ENCODE results near the gene MRPS11. TPM values are rescaled to one million over a fixed set of nuclear protein-coding genes. Genes with fewer than 3 reads are reported as not detected.

Gene MRPS11
- total RNA-seq, 1 donor from 2014 or later: 15.8 TPM

DNA sequence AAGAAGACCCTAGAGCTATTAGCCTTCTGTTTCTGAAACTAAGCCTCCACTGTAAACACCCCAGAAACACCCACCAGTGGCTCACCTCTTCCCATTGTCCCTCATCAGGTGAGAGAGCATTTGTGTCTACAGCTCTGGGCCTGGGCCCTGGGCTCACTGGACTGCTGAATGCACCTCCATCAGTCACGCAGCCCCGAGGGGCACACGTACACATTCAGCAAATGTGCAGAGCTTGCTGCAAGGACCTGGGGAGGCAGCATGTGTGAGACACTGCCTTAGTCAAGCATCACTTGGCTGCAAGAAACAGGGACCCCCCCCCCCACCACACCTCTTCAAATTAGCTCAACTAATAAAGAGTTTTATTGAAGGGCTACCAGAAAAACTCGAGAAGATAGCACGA, 29.3 kb upstream of the MRPS11 start:
- Mint-ChIP-seq H3K27me3 (ENCODE audit: insufficient read depth, low read depth) (peaks cover 8% of the 10 kb centered on the region), H3K4me3 (no peak overlapping the region), H3K4me1 (peaks cover 16% of the 10 kb centered on the region), H3K27ac (no peak overlapping the region), H3K36me3 (no peaks in the 10 kb centered on the region), H3K9me3 (peaks cover 3% of the 10 kb centered on the region)
- no peaks in the 10 kb centered on the region for H3K79me2 ChIP-seq (ENCODE audit: low read depth)
- H3K9ac ChIP-seq: no peak overlapping the region
- peaks cover 6% of the 10 kb centered on the region for H3K27me3 ChIP-seq
- H4K20me1 ChIP-seq (ENCODE audit: low read depth): no peaks in the 10 kb centered on the region
- peaks cover 9% of the 10 kb centered on the region for H3K4me1 ChIP-seq
- no peak overlapping the region for H3K27ac ChIP-seq
- H3F3A ChIP-seq (ENCODE audit: low read depth): no peaks in the 10 kb centered on the region
- H3K36me3 ChIP-seq: no peaks in the 10 kb centered on the region
- H2AFZ ChIP-seq (replicated peaks): no peak overlapping the region
- H3K9me3 ChIP-seq (ENCODE audit: low read depth): no peaks in the 10 kb centered on the region
- TF ChIP-seq, protein P1, sequence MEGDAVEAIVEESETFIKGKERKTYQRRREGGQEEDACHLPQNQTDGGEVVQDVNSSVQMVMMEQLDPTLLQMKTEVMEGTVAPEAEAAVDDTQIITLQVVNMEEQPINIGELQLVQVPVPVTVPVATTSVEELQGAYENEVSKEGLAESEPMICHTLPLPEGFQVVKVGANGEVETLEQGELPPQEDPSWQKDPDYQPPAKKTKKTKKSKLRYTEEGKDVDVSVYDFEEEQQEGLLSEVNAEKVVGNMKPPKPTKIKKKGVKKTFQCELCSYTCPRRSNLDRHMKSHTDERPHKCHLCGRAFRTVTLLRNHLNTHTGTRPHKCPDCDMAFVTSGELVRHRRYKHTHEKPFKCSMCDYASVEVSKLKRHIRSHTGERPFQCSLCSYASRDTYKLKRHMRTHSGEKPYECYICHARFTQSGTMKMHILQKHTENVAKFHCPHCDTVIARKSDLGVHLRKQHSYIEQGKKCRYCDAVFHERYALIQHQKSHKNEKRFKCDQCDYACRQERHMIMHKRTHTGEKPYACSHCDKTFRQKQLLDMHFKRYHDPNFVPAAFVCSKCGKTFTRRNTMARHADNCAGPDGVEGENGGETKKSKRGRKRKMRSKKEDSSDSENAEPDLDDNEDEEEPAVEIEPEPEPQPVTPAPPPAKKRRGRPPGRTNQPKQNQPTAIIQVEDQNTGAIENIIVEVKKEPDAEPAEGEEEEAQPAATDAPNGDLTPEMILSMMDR (IDR thresholded peaks at IDR 0.05): no peak
- TF ChIP-seq EZH2 (IDR thresholded peaks at IDR 0.05): no peak
- no peak overlapping the region for H3K4me3 ChIP-seq
- DNase-seq (ENCODE audit: low spot score): no peak
- H3K4me2 ChIP-seq: no peak overlapping the region

DNA sequence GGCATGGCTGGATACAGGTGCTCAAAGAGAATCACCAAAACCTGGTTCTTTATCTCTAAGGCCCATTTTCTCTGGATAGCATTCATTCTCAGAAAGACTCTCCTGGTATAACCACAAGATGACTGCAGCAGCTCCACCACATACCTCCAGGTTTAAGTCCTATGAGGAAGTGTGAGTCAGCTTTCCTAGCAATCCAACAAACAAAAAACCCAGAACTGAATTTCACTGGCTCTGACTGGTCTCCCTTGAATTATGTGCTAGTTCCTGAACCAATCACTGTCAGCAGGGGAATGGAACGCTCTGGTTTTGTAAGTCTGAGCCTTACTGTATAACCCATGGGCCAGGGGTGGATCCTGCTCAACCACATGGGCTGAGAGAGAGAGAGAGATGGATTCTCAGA, 27.5 kb upstream of the MRPS11 start:
- H4K20me1 ChIP-seq (ENCODE audit: low read depth): no peaks in the 10 kb centered on the region
- Mint-ChIP-seq H3K27me3 (ENCODE audit: insufficient read depth, low read depth) (peaks cover 8% of the 10 kb centered on the region), H3K27ac (no peak overlapping the region), H3K4me3 (no peak overlapping the region), H3K9me3 (peaks cover 5% of the 10 kb centered on the region), H3K4me1 (peaks cover 16% of the 10 kb centered on the region), H3K36me3 (no peaks in the 10 kb centered on the region)
- no peak overlapping the region for H3K9ac ChIP-seq
- H3K4me2 ChIP-seq: no peak overlapping the region
- no peaks in the 10 kb centered on the region for H3K79me2 ChIP-seq (ENCODE audit: low read depth)
- no peak for DNase-seq (ENCODE audit: low spot score)
- H3F3A ChIP-seq (ENCODE audit: low read depth): no peaks in the 10 kb centered on the region
- H3K27me3 ChIP-seq: peaks cover 6% of the 10 kb centered on the region
- H3K9me3 ChIP-seq (ENCODE audit: low read depth): peaks cover 14% of the 10 kb centered on the region
- no peak overlapping the region for H3K4me3 ChIP-seq
- H2AFZ ChIP-seq (replicated peaks): no peak overlapping the region
- H3K27ac ChIP-seq: no peak overlapping the region
- no peak for TF ChIP-seq EZH2 (IDR thresholded peaks at IDR 0.05)
- TF ChIP-seq EZH2phosphoT487 (IDR thresholded peaks at IDR 0.05): no peak
- peaks cover 9% of the 10 kb centered on the region for H3K4me1 ChIP-seq
- no peaks in the 10 kb centered on the region for H3K36me3 ChIP-seq

DNA sequence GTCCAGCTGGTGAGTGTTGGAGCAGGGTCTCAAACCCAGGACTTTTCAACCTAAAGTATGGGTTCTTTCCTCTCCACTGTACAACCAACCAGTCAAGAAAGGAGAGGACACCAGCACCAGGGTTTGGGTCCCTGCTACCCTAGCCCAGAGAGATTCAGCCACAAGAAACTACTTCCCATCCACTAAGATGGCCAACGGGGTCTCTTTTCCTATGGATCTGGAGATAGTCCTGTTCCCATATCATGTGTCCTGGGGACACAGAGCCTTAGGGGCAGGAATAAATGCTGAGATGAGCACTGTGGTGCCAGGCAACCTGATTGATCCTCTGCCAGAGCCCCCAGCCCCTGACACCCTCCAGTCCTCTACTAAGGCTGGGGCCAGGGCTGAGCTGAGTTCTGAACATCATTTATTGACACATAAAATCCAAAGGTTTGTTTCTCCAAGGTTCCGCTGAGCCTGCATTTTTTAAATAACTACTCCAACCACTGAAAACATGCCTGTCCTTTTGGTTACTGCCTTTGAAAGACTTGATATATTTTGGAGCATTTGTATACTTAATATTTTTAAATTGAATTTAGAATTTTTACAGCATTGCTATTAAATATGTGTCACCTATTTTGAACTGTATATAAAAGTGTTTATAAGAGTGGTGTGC, 26.3 kb upstream of the MRPS11 start:
- Mint-ChIP-seq H3K36me3 (no peaks in the 10 kb centered on the region), H3K4me3 (no peak overlapping the region), H3K27ac (no peak overlapping the region), H3K4me1 (peaks cover 5% of the 10 kb centered on the region), H3K27me3 (ENCODE audit: insufficient read depth, low read depth) (peaks cover 5% of the 10 kb centered on the region), H3K9me3 (peaks cover 5% of the 10 kb centered on the region)
- H3K4me1 ChIP-seq: no peaks in the 10 kb centered on the region
- peaks cover 14% of the 10 kb centered on the region for H3K9me3 ChIP-seq (ENCODE audit: low read depth)
- no peaks in the 10 kb centered on the region for H4K20me1 ChIP-seq (ENCODE audit: low read depth)
- H3K9ac ChIP-seq: no peak overlapping the region
- no peak for DNase-seq (ENCODE audit: low spot score)
- H3K79me2 ChIP-seq (ENCODE audit: low read depth): no peaks in the 10 kb centered on the region
- no peak overlapping the region for H3K4me2 ChIP-seq
- H2AFZ ChIP-seq (replicated peaks): no peak overlapping the region
- H3K27ac ChIP-seq: no peak overlapping the region
- TF ChIP-seq EZH2 (IDR thresholded peaks at IDR 0.05) (no peak), EZH2phosphoT487 (IDR thresholded peaks at IDR 0.05) (no peak)
- TF ChIP-seq, protein P1 (IDR thresholded peaks at IDR 0.05): no peak
- H3K36me3 ChIP-seq: no peaks in the 10 kb centered on the region
- H3K27me3 ChIP-seq: peaks cover 6% of the 10 kb centered on the region
- H3K4me3 ChIP-seq: no peak overlapping the region
- H3F3A ChIP-seq (ENCODE audit: low read depth): no peaks in the 10 kb centered on the region

DNA sequence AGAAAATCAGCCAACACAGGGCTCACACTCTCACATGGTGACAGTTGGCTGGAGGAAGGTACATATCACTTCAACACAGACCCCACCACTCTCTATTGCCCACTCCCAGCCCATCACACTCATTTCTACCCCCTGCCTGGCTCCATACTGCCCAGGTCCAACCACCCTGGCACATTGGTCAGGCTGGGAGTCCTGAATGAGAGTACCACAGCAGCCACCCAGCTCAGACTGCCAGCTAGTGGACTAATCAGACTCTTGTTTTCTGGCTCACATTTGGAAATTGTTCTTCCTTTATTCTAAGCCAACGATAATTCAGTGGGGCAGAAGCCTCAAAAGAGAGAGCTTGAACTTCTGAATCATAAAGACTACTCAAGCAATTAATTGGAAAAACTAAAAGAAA, 20.3 kb upstream of the MRPS11 start:
- no peak overlapping the region for H3K4me2 ChIP-seq
- Mint-ChIP-seq H3K4me3 (no peak overlapping the region), H3K27me3 (ENCODE audit: insufficient read depth, low read depth) (no peaks in the 10 kb centered on the region)

More for the DNA sequence above, 20.3 kb upstream of the MRPS11 start:
- H3K27me3 ChIP-seq: peaks cover 14% of the 10 kb centered on the region
- no peaks in the 10 kb centered on the region for H3K36me3 ChIP-seq
- H3K4me1 Mint-ChIP-seq: peaks cover 3% of the 10 kb centered on the region
- H3K9me3 ChIP-seq (ENCODE audit: low read depth): peaks cover 14% of the 10 kb centered on the region
- H3K9ac ChIP-seq: no peak overlapping the region
- TF ChIP-seq, protein P1 (IDR thresholded peaks at IDR 0.05): no peak
- no peak for TF ChIP-seq EZH2 (IDR thresholded peaks at IDR 0.05)
- TF ChIP-seq EZH2phosphoT487 (IDR thresholded peaks at IDR 0.05): no peak
- H2AFZ ChIP-seq (replicated peaks): no peak overlapping the region
- no peak overlapping the region for H3K27ac Mint-ChIP-seq
- no peaks in the 10 kb centered on the region for H4K20me1 ChIP-seq (ENCODE audit: low read depth)
- H3K79me2 ChIP-seq (ENCODE audit: low read depth): no peaks in the 10 kb centered on the region
- H3K36me3 Mint-ChIP-seq: no peaks in the 10 kb centered on the region
- no peaks in the 10 kb centered on the region for H3F3A ChIP-seq (ENCODE audit: low read depth)
- DNase-seq (ENCODE audit: low spot score): no peak
- H3K4me3 ChIP-seq: no peak overlapping the region
- H3K4me1 ChIP-seq: no peaks in the 10 kb centered on the region
- H3K27ac ChIP-seq: no peak overlapping the region
- H3K9me3 Mint-ChIP-seq: peaks cover 5% of the 10 kb centered on the region
